Measurements from ENCODE around the gene VAMP4. TPM values are rescaled to one million over a fixed set of nuclear protein-coding genes. Genes with fewer than 3 reads are reported as not detected.

The VAMP4 gene
- total RNA-seq, 1 donor from 2014 or later: 10.2 TPM

- H3K27me3 Mint-ChIP-seq (ENCODE audit: low read depth): peaks cover 23% of the 10 kb centered on the region
- no peaks in the 10 kb centered on the region for H3K9me3 Mint-ChIP-seq
- H3K27ac Mint-ChIP-seq: no peak overlapping the region
- DNase-seq (ENCODE audit: low spot score): no peak
- intact Hi-C loops (cut with micrococcal nuclease): loop anchor here (10.0 kb wide), 1 partner anchor 125 kb away; no protein-coding TSS in a partner anchor
- H3K36me3 Mint-ChIP-seq (ENCODE audit: low read depth): no peaks in the 10 kb centered on the region
- H3K4me3 Mint-ChIP-seq (ENCODE audit: low read depth): no peak overlapping the region
- no peaks in the 10 kb centered on the region for H3K4me1 Mint-ChIP-seq (ENCODE audit: low read depth)
Measured at GRCh38 chr1:171769754-171770153, 27.9 kb upstream of the VAMP4 start.

GRCh38 chr1:171769171-171769570 is 27.3 kb upstream of the VAMP4 start:
- intact Hi-C loops (cut with micrococcal nuclease): no loop called here
- no peak overlapping the region for H3K27ac Mint-ChIP-seq

GRCh38 chr1:171763764-171764163 is 21.9 kb upstream of the VAMP4 start:
- Mint-ChIP-seq H3K9me3 (no peaks in the 10 kb centered on the region), H3K4me1 (ENCODE audit: low read depth) (no peaks in the 10 kb centered on the region)
- intact Hi-C loops (cut with micrococcal nuclease): no loop called here

More at GRCh38 chr1:171769171-171769570, 27.3 kb upstream of the VAMP4 start:
- no peaks in the 10 kb centered on the region for H3K36me3 Mint-ChIP-seq (ENCODE audit: low read depth)
- no peaks in the 10 kb centered on the region for H3K9me3 Mint-ChIP-seq
- no peaks in the 10 kb centered on the region for H3K4me1 Mint-ChIP-seq (ENCODE audit: low read depth)
- no peak for DNase-seq (ENCODE audit: low spot score)
- peaks cover 22% of the 10 kb centered on the region for H3K27me3 Mint-ChIP-seq (ENCODE audit: low read depth)
- H3K4me3 Mint-ChIP-seq (ENCODE audit: low read depth): no peak overlapping the region

GRCh38 chr1:171762143-171762563 is 20.3 kb upstream of the VAMP4 start:
- H3K27ac Mint-ChIP-seq: no peak overlapping the region
- no peak overlapping the region for H3K4me3 Mint-ChIP-seq (ENCODE audit: low read depth)
- no peaks in the 10 kb centered on the region for H3K4me1 Mint-ChIP-seq (ENCODE audit: low read depth)
- no peaks in the 10 kb centered on the region for H3K9me3 Mint-ChIP-seq
- no peak for DNase-seq (ENCODE audit: low spot score)
- H3K36me3 Mint-ChIP-seq (ENCODE audit: low read depth): no peaks in the 10 kb centered on the region
- intact Hi-C loops (cut with micrococcal nuclease): no loop called here
- peaks cover 29% of the 10 kb centered on the region for H3K27me3 Mint-ChIP-seq (ENCODE audit: low read depth)

More at GRCh38 chr1:171763764-171764163, 21.9 kb upstream of the VAMP4 start:
- H3K36me3 Mint-ChIP-seq (ENCODE audit: low read depth): no peaks in the 10 kb centered on the region
- peaks cover 22% of the 10 kb centered on the region for H3K27me3 Mint-ChIP-seq (ENCODE audit: low read depth)
- no peak overlapping the region for H3K4me3 Mint-ChIP-seq (ENCODE audit: low read depth)
- no peak for DNase-seq (ENCODE audit: low spot score)
- no peak overlapping the region for H3K27ac Mint-ChIP-seq

- Mint-ChIP-seq H3K27me3 (ENCODE audit: low read depth) (peaks cover 11% of the 10 kb centered on the region), H3K27ac (no peak overlapping the region), H3K4me3 (ENCODE audit: low read depth) (no peak overlapping the region), H3K4me1 (ENCODE audit: low read depth) (no peaks in the 10 kb centered on the region), H3K9me3 (no peaks in the 10 kb centered on the region), H3K36me3 (ENCODE audit: low read depth) (no peaks in the 10 kb centered on the region)
- no peak for DNase-seq (ENCODE audit: low spot score)
- intact Hi-C loops (cut with micrococcal nuclease): no loop called here
Measured at GRCh38 chr1:171758011-171758410, 16.1 kb upstream of the VAMP4 start.

GRCh38 chr1:171756856-171757255 is 15.0 kb upstream of the VAMP4 start:
- Mint-ChIP-seq H3K27ac (no peak overlapping the region), H3K4me1 (ENCODE audit: low read depth) (no peaks in the 10 kb centered on the region), H3K36me3 (ENCODE audit: low read depth) (no peaks in the 10 kb centered on the region), H3K27me3 (ENCODE audit: low read depth) (peaks cover 9% of the 10 kb centered on the region), H3K4me3 (ENCODE audit: low read depth) (no peak overlapping the region), H3K9me3 (no peaks in the 10 kb centered on the region)
- intact Hi-C loops (cut with micrococcal nuclease): no loop called here
- no peak for DNase-seq (ENCODE audit: low spot score)

GRCh38 chr1:171754971-171755370 is 13.1 kb upstream of the VAMP4 start:
- Mint-ChIP-seq H3K4me1 (ENCODE audit: low read depth) (no peaks in the 10 kb centered on the region), H3K27me3 (ENCODE audit: low read depth) (peaks cover 9% of the 10 kb centered on the region), H3K9me3 (no peaks in the 10 kb centered on the region), H3K36me3 (ENCODE audit: low read depth) (no peaks in the 10 kb centered on the region), H3K4me3 (ENCODE audit: low read depth) (no peak overlapping the region), H3K27ac (no peak overlapping the region)
- DNase-seq (ENCODE audit: low spot score): no peak
- intact Hi-C loops (cut with micrococcal nuclease): no loop called here

- no peaks in the 10 kb centered on the region for H3K4me1 Mint-ChIP-seq (ENCODE audit: low read depth)
- H3K4me3 Mint-ChIP-seq (ENCODE audit: low read depth): no peak overlapping the region
- no peak for DNase-seq (ENCODE audit: low spot score)
- no peak overlapping the region for H3K27ac Mint-ChIP-seq
- no peaks in the 10 kb centered on the region for H3K9me3 Mint-ChIP-seq
- intact Hi-C loops (cut with micrococcal nuclease): no loop called here
- peaks cover 9% of the 10 kb centered on the region for H3K27me3 Mint-ChIP-seq (ENCODE audit: low read depth)
- no peaks in the 10 kb centered on the region for H3K36me3 Mint-ChIP-seq (ENCODE audit: low read depth)
Measured at GRCh38 chr1:171754353-171754705, 12.5 kb upstream of the VAMP4 start.

GRCh38 chr1:171753685-171754352 is 12.0 kb upstream of the VAMP4 start:
- H3K27ac Mint-ChIP-seq: no peak overlapping the region
- intact Hi-C loops (cut with micrococcal nuclease): no loop called here
- no peaks in the 10 kb centered on the region for H3K9me3 Mint-ChIP-seq
- no peak overlapping the region for H3K4me3 Mint-ChIP-seq (ENCODE audit: low read depth)
- H3K27me3 Mint-ChIP-seq (ENCODE audit: low read depth): peaks cover 9% of the 10 kb centered on the region
- no peaks in the 10 kb centered on the region for H3K36me3 Mint-ChIP-seq (ENCODE audit: low read depth)
- no peak for DNase-seq (ENCODE audit: low spot score)
- no peaks in the 10 kb centered on the region for H3K4me1 Mint-ChIP-seq (ENCODE audit: low read depth)

GRCh38 chr1:171753182-171753581 is 11.3 kb upstream of the VAMP4 start:
- H3K27ac Mint-ChIP-seq: no peak overlapping the region
- no peak overlapping the region for H3K4me3 Mint-ChIP-seq (ENCODE audit: low read depth)
- H3K27me3 Mint-ChIP-seq (ENCODE audit: low read depth): peaks cover 8% of the 10 kb centered on the region
- H3K9me3 Mint-ChIP-seq: no peaks in the 10 kb centered on the region
- no peaks in the 10 kb centered on the region for H3K36me3 Mint-ChIP-seq (ENCODE audit: low read depth)
- H3K4me1 Mint-ChIP-seq (ENCODE audit: low read depth): no peaks in the 10 kb centered on the region
- no peak for DNase-seq (ENCODE audit: low spot score)
- intact Hi-C loops (cut with micrococcal nuclease): no loop called here

GRCh38 chr1:171751221-171751620 is 9.4 kb upstream of the VAMP4 start:
- H3K4me1 Mint-ChIP-seq (ENCODE audit: low read depth): no peaks in the 10 kb centered on the region
- intact Hi-C loops (cut with micrococcal nuclease): no loop called here
- no peak for DNase-seq (ENCODE audit: low spot score)
- no peak overlapping the region for H3K4me3 Mint-ChIP-seq (ENCODE audit: low read depth)
- no peak overlapping the region for H3K27ac Mint-ChIP-seq
- H3K36me3 Mint-ChIP-seq (ENCODE audit: low read depth): no peaks in the 10 kb centered on the region
- no peaks in the 10 kb centered on the region for H3K9me3 Mint-ChIP-seq
- H3K27me3 Mint-ChIP-seq (ENCODE audit: low read depth): no peaks in the 10 kb centered on the region

- H3K4me1 Mint-ChIP-seq (ENCODE audit: low read depth): peaks cover 5% of the 10 kb centered on the region
- no peak overlapping the region for H3K27ac Mint-ChIP-seq
- no peaks in the 10 kb centered on the region for H3K9me3 Mint-ChIP-seq
- no peaks in the 10 kb centered on the region for H3K27me3 Mint-ChIP-seq (ENCODE audit: low read depth)
- H3K4me3 Mint-ChIP-seq (ENCODE audit: low read depth): no peak overlapping the region
- no peaks in the 10 kb centered on the region for H3K36me3 Mint-ChIP-seq (ENCODE audit: low read depth)
- DNase-seq (ENCODE audit: low spot score): no peak
- intact Hi-C loops (cut with micrococcal nuclease): loop anchor here (10.0 kb wide), 1 partner anchor 236 kb away; no protein-coding TSS in a partner anchor
Measured at GRCh38 chr1:171748651-171749050, 6.8 kb upstream of the VAMP4 start.

- no peaks in the 10 kb centered on the region for H3K9me3 Mint-ChIP-seq
- no peak for DNase-seq (ENCODE audit: low spot score)
- H3K36me3 Mint-ChIP-seq (ENCODE audit: low read depth): no peaks in the 10 kb centered on the region
- H3K4me3 Mint-ChIP-seq (ENCODE audit: low read depth): no peak overlapping the region
- no peaks in the 10 kb centered on the region for H3K27me3 Mint-ChIP-seq (ENCODE audit: low read depth)
- no peak overlapping the region for H3K27ac Mint-ChIP-seq
- intact Hi-C loops (cut with micrococcal nuclease): loop anchor here (5.0 to 10.0 kb wide), 3 partner anchors 97 to 787 kb away; partner anchors contain the start of genes DNM3 and SUCO
- peaks cover 28% of the 10 kb centered on the region for H3K4me1 Mint-ChIP-seq (ENCODE audit: low read depth)
Measured at GRCh38 chr1:171744986-171745385, 3.1 kb upstream of the VAMP4 start.
